ENCODE data around the gene UBLCP1.
"Not testable (repeated sequence)": the region's sequence is repeated elsewhere in the genome, so short reads cannot be mapped to it uniquely, and the experiment has no call there.

Gene UBLCP1

GRCh38 chr5:159220206-159220605, 42.9 kb upstream of the UBLCP1 start:
- DNase-seq (ENCODE audit: low read depth), result peak; percentile 59
- no peak for TF ChIP-seq CTCF (IDR thresholded peaks at IDR 0.05; ENCODE audit: insufficient read depth, low read depth, low read length, missing control alignments)
- H3K4me3 ChIP-seq (ENCODE audit: low read length), result no peak overlapping the region

- no peak overlapping the region for H3K4me3 ChIP-seq (ENCODE audit: low read length)
- no peak for DNase-seq (ENCODE audit: low read depth)
- TF ChIP-seq CTCF (IDR thresholded peaks at IDR 0.05; ENCODE audit: insufficient read depth, low read depth, low read length, missing control alignments), result no peak
Observed at GRCh38 chr5:159223469-159223868, 39.6 kb upstream of the UBLCP1 start.

GRCh38 chr5:159224471-159224870, 38.6 kb upstream of the UBLCP1 start:
- TF ChIP-seq CTCF (IDR thresholded peaks at IDR 0.05; ENCODE audit: insufficient read depth, low read depth, low read length, missing control alignments), result no peak
- peak; percentile 75 for DNase-seq (ENCODE audit: low read depth)

DNA sequence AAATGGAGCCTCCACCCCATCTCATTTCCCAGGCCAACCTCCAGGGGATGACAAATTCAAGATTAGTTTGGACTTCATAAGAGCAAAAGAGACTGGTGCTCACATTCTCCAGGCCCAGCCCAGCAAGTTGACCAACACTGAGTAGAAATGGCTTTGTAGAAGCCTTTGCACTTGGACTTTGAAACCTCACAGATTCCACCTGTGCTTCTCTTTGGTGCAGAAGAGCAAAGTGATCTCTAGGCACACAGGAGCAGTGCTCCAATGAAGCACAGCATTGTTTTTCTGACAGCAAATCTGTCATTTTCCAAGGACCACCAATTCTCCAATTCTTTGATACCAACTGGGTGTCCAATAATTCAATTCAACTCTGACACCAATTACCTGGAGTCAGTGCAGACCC, 36.6 kb upstream of the UBLCP1 start:
- DNase-seq (ENCODE audit: low read depth), result no peak
- peak; percentile 3 for TF ChIP-seq CTCF (IDR thresholded peaks at IDR 0.05; ENCODE audit: insufficient read depth, low read depth, low read length, missing control alignments)
- H3K4me3 ChIP-seq (ENCODE audit: low read length), result no peak overlapping the region

More at GRCh38 chr5:159224471-159224870, 38.6 kb upstream of the UBLCP1 start:
- H3K4me3 ChIP-seq (ENCODE audit: low read length), result no peak overlapping the region

GRCh38 chr5:159227452-159227851, 35.6 kb upstream of the UBLCP1 start:
- no peak for TF ChIP-seq CTCF (IDR thresholded peaks at IDR 0.05; ENCODE audit: insufficient read depth, low read depth, low read length, missing control alignments)
- peak; percentile 96 for DNase-seq (ENCODE audit: low read depth)
- no peak overlapping the region for H3K4me3 ChIP-seq (ENCODE audit: low read length)

DNA sequence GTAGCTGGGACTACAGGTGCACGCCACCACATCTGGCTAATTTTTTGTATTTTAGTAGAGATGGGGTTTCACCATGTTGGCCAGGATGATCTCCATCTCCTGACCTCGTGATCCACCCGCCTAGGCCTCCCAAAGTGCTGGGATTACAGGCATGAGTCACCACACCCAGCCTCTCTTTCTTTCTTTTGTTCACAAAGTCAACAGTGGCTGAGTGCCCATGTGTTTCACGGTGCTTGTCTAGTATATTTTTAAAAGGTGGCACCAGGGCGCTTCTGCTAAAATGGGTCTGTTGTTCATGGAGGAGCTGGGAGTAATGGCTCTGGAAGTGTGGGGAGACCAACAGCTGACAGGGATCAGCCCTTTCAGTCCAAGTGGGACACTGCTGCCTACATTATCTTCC, 35.0 kb upstream of the UBLCP1 start:
- H3K4me3 ChIP-seq (ENCODE audit: low read length), result not testable (repeated sequence)
- peak; percentile 89 for DNase-seq (ENCODE audit: low read depth)

DNA sequence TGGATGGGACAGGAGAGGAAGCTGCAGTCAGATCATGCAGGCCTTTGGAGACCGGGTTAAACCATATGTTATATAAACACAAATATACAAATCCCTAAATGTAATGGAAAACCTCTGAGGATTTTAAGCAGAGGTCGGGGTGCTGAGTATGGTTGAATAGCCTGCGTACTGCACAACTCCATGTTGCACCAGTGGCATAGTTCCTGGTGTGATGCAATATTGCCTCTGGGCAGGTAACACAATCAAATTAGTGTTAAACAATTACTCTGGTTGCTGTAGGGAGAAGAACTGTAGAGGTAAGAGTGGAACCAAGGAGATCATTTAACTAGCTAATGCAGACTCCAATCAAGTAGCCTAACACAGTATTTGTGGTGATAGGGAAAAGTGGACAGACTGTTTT, 32.4 kb upstream of the UBLCP1 start:
- no peak overlapping the region for H3K4me3 ChIP-seq (ENCODE audit: low read length)
- DNase-seq (ENCODE audit: low read depth), result peak; percentile 87
- TF ChIP-seq CTCF (IDR thresholded peaks at IDR 0.05; ENCODE audit: insufficient read depth, low read depth, low read length, missing control alignments), result no peak

DNA sequence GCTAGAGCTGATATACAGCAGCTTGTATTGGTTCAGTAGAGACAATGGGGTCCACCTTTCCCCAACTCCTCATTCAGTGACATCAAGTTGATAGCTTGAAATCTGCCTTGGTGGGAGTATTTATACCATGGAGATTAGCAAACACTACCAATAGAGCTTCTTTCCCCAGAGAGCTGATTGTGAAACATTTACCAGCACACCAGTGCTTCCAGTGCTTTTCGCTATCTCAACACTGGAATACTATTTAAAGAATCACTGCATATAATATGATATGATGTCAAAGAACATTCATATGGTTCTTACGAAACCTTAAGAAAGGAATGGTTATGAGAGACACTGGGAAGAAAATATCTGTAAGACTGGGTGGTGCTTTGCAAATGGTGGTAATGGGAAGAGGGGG, 31.9 kb upstream of the UBLCP1 start:
- no peak for TF ChIP-seq CTCF (IDR thresholded peaks at IDR 0.05; ENCODE audit: insufficient read depth, low read depth, low read length, missing control alignments)
- no peak overlapping the region for H3K4me3 ChIP-seq (ENCODE audit: low read length)
- peak; percentile 35 for DNase-seq (ENCODE audit: low read depth)

GRCh38 chr5:159235871-159236520, 27.1 kb upstream of the UBLCP1 start:
- not testable (repeated sequence) for H3K4me3 ChIP-seq (ENCODE audit: low read length); DNase-seq (ENCODE audit: low read depth)

Data from epithelial cell of esophagus (primary cell).